Neural progenitor cell (in vitro differentiated cells): ENCODE results near the gene GRP. TPM values are rescaled to one million over a fixed set of nuclear protein-coding genes. Genes with fewer than 3 reads are reported as not detected.

ENCODE experiments used
- DNase-seq: peaks from one replicate; pipeline ENCODE4 v3.0.0-alpha.2; 2016; ENCODE audit warnings: low spot score
- H2AFZ ChIP-seq: fragments of 200-600 bp; sonication (generic); replicated peaks from 2 replicates; pipeline ENCODE4 v1.6.1; 2016; ENCODE audit warnings: antibody characterized with exemption
- H3F3A ChIP-seq: fragments of 200-600 bp; sonication (generic); 2 replicates; pipeline ENCODE4 v1.6.1; 2016; ENCODE audit warnings: antibody characterized with exemption, low read depth
- H3K27ac ChIP-seq: fragments of 200-600 bp; sonication (generic); 2 replicates; pipeline ENCODE4 v1.5.1; 2016; ENCODE audit warnings: mild to moderate bottlenecking
- H3K27me3 ChIP-seq: fragments of 200-600 bp; sonication (generic); 2 replicates; pipeline ENCODE4 v1.6.1; 2016; ENCODE audit warnings: mild to moderate bottlenecking, moderate library complexity
- H3K36me3 ChIP-seq: fragments of 200-600 bp; sonication (generic); 2 replicates; pipeline ENCODE4 v1.5.1; 2016
- H3K4me1 ChIP-seq: fragments of 200-600 bp; sonication (generic); 2 replicates; pipeline ENCODE4 v1.6.1; 2016; ENCODE audit warnings: mixed run types
- H3K4me2 ChIP-seq: fragments of 200-600 bp; sonication (generic); 2 replicates; pipeline ENCODE4 v1.6.1; 2016
- H3K4me3 ChIP-seq: fragments of 200-600 bp; sonication (generic); 2 replicates; pipeline ENCODE4 v1.5.1; 2016
- H3K79me2 ChIP-seq: fragments of 200-600 bp; sonication (generic); 2 replicates; pipeline ENCODE4 v1.6.1; 2016; ENCODE audit warnings: low read depth
- H3K9ac ChIP-seq: fragments of 200-600 bp; sonication (generic); 2 replicates; pipeline ENCODE4 v1.6.1; 2016
- H3K9me3 ChIP-seq: fragments of 200-600 bp; sonication (generic); 2 replicates; pipeline ENCODE4 v1.5.1; 2016; ENCODE audit warnings: low read depth
- H4K20me1 ChIP-seq: fragments of 200-600 bp; sonication (generic); 2 replicates; pipeline ENCODE4 v1.6.1; 2016; ENCODE audit warnings: low read depth
- H3K27ac Mint-ChIP-seq: 3 replicates; pipeline ENCODE4 v1.8.0; 2021; ENCODE audit warnings: mixed read lengths
- H3K27me3 Mint-ChIP-seq: 2 replicates; pipeline ENCODE4 v1.8.0; 2022; ENCODE audit warnings: low read depth, mild to moderate bottlenecking, inconsistent platforms, moderate library complexity, mixed read lengths; ENCODE audit not compliant: insufficient read depth
- H3K36me3 Mint-ChIP-seq: 3 replicates; pipeline ENCODE4 v1.8.0; 2021; ENCODE audit warnings: mixed read lengths
- H3K4me1 Mint-ChIP-seq: 3 replicates; pipeline ENCODE4 v1.8.0; 2021; ENCODE audit warnings: mixed read lengths
- H3K4me3 Mint-ChIP-seq: 3 replicates; pipeline ENCODE4 v1.8.0; 2021; ENCODE audit warnings: mild to moderate bottlenecking, moderate library complexity, mixed read lengths
- H3K9me3 Mint-ChIP-seq: 3 replicates; pipeline ENCODE4 v1.8.0; 2020; ENCODE audit warnings: mixed read lengths
- EZH2 ChIP-seq: fragments of 200-600 bp; sonication (generic); IDR thresholded peaks from 2 replicates; pipeline ENCODE4 v1.6.1; 2017; ENCODE audit warnings: antibody characterized with exemption, mild to moderate bottlenecking, moderate library complexity
- EZH2phosphoT487 ChIP-seq: fragments of 200-600 bp; sonication (generic); IDR thresholded peaks from 2 replicates; pipeline ENCODE4 v1.6.1; 2017; ENCODE audit warnings: antibody characterized with exemption
- total RNA-seq: library from RNA; depleted of rRNA; stranded (reverse); fragments of >200 nt; gene quantifications from 2 replicates; pipeline ENCODE4 v1.2.3, GENCODE V29; 2015; ENCODE audit warnings: low replicate concordance
- TF ChIP-seq, protein P1 (sequence below): fragments of 200-600 bp; sonication (generic); IDR thresholded peaks from 2 replicates; pipeline ENCODE4 v1.5.1; 2017; ENCODE audit warnings: antibody characterized with exemption, mild to moderate bottlenecking

The GRP gene
- total RNA-seq, 1 donor from 2014 or later, result not detected

DNA sequence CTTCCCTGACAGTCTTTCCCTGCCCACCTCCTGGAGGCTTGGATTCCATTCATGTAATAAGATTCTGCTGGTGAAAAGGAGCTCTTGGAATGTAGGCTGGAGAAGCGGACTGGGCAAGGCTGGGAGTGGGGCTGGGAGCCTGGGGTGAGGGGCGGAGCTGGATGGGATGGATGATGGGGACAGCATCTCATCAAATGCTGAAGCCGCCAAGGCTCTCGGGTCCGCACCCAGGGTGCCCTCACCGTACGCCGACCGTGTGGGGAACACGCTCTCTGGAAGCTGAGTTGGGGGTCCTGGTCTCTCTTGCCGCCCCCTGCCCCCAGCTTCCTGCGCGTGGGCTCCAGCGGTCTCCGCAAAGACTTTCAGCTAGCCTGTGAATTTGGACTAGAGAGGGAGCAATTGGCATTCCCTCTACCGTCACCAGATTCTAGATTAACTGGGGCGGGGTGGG lies 44.2 kb downstream of the GRP start:
- H3K4me2 ChIP-seq, result peak overlapping the region; percentile 63
- Mint-ChIP-seq H3K4me1 (peaks cover 13% of the 10 kb centered on the region), H3K27me3 (peaks cover 81% of the 10 kb centered on the region), H3K27ac (no peak overlapping the region), H3K4me3 (no peak overlapping the region), H3K9me3 (peaks cover 13% of the 10 kb centered on the region), H3K36me3 (no peaks in the 10 kb centered on the region)
- no peaks in the 10 kb centered on the region for H3K79me2 ChIP-seq
- peaks cover 6% of the 10 kb centered on the region for H3K36me3 ChIP-seq
- H4K20me1 ChIP-seq, result peaks cover 45% of the 10 kb centered on the region
- peaks cover 97% of the 10 kb centered on the region for H3K27me3 ChIP-seq
- TF ChIP-seq, protein P1, sequence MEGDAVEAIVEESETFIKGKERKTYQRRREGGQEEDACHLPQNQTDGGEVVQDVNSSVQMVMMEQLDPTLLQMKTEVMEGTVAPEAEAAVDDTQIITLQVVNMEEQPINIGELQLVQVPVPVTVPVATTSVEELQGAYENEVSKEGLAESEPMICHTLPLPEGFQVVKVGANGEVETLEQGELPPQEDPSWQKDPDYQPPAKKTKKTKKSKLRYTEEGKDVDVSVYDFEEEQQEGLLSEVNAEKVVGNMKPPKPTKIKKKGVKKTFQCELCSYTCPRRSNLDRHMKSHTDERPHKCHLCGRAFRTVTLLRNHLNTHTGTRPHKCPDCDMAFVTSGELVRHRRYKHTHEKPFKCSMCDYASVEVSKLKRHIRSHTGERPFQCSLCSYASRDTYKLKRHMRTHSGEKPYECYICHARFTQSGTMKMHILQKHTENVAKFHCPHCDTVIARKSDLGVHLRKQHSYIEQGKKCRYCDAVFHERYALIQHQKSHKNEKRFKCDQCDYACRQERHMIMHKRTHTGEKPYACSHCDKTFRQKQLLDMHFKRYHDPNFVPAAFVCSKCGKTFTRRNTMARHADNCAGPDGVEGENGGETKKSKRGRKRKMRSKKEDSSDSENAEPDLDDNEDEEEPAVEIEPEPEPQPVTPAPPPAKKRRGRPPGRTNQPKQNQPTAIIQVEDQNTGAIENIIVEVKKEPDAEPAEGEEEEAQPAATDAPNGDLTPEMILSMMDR, result no peak
- no peak for TF ChIP-seq EZH2
- peak; percentile 66 for TF ChIP-seq EZH2phosphoT487
- H3K9ac ChIP-seq, result no peak overlapping the region
- H3K27ac ChIP-seq, result no peak overlapping the region
- H3K4me1 ChIP-seq, result peaks cover 25% of the 10 kb centered on the region
- H3F3A ChIP-seq, result peaks cover 54% of the 10 kb centered on the region
- peak overlapping the region; percentile 46 for H3K4me3 ChIP-seq
- H2AFZ ChIP-seq, result no peak overlapping the region
- no peaks in the 10 kb centered on the region for H3K9me3 ChIP-seq
- DNase-seq, result peak; percentile 72

DNA sequence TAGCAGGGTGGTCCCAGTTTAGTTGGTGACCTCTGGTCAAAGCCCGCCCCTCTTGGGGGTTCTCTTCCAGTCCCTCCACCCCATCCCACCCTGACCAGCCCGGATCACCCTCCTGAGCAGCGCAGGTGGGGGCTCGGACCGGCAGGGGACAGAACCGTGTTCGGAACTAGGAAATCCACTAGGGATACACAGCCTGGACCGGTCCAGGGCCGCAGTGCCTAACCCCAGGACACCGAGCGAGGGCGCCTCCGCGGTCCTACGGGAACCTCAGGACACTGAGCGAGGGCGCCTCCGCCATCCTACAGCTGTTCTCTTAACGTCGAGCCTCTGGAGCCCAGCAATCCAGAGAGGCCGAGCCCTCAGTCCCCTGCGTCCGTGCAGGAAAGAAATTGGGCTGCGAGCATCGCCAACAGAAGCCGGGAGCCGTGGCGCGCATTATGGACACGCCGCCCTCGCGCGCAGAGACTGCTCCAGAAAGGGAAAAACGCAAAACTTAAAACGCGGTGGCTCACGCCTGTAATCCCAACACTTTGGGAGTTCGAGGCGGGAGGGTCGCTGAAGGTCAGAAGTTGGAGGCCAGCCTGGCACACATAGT lies 44.8 kb downstream of the GRP start:
- Mint-ChIP-seq H3K27ac (no peak overlapping the region), H3K27me3 (peaks cover 81% of the 10 kb centered on the region), H3K36me3 (no peaks in the 10 kb centered on the region), H3K9me3 (peaks cover 11% of the 10 kb centered on the region), H3K4me3 (peak overlapping the region; percentile 41), H3K4me1 (peaks cover 15% of the 10 kb centered on the region)
- Histone ChIP-seq H2AFZ (no peak overlapping the region), H3K27ac (no peak overlapping the region), H3K4me1 (peaks cover 28% of the 10 kb centered on the region), H4K20me1 (peaks cover 49% of the 10 kb centered on the region), H3K9ac (no peak overlapping the region), H3K4me2 (peak overlapping the region; percentile 63), H3K27me3 (peaks cover 97% of the 10 kb centered on the region), H3K79me2 (peaks cover 5% of the 10 kb centered on the region), H3K4me3 (peak overlapping the region; percentile 46), H3F3A (peaks cover 57% of the 10 kb centered on the region), H3K9me3 (no peaks in the 10 kb centered on the region), H3K36me3 (peaks cover 8% of the 10 kb centered on the region)
- DNase-seq, result peak; percentile 68
- TF ChIP-seq EZH2, result peak; percentile 90
- TF ChIP-seq EZH2phosphoT487, result peak; percentile 53
- TF ChIP-seq, protein P1, result peak; percentile 37

DNA sequence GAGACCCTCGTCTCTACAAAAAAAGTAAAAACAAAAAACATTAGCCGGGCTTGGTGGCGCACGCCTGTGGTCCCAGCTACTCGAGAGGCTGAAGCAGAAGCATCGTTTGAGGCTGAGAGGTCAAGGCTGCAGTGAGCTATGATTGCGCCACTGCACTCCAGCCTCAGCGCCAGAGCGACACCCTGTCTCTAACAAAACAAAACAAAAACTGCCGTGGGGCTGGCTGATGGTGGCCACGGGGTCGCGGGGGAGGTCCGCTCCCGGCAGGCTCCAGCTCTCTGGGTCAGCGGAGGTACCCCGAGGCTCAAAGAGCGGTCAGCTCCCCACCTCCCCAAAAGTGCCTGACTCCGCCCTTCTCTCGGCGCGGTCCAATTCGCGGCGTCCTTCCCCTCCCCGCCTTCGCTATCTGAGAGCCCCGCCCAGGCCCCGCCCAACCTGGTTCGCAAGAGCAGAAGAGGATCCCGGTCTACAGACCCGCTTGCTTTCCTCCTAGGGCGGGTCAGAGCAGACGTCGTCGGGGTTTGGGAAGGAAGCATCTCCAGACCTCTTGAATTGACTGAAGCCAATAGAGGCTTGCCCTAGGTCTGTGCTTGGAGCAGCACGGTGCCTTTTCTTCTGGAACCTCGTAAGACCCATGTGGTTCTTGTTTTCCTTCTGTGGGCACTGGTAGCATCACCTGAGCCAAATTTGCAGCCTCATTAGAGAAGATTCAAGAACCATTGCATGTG lies 45.5 kb downstream of the GRP start:
- H3K4me3 Mint-ChIP-seq, result peak overlapping the region; percentile 41
- peaks cover 9% of the 10 kb centered on the region for H3K9me3 Mint-ChIP-seq
- no peak overlapping the region for H3K27ac Mint-ChIP-seq
- H3K9ac ChIP-seq, result no peak overlapping the region
- H3K27ac ChIP-seq, result no peak overlapping the region
- no peak overlapping the region for H2AFZ ChIP-seq
- H4K20me1 ChIP-seq, result peaks cover 56% of the 10 kb centered on the region
- no peaks in the 10 kb centered on the region for H3K9me3 ChIP-seq
- peak overlapping the region; percentile 63 for H3K4me2 ChIP-seq
- peaks cover 35% of the 10 kb centered on the region for H3K4me1 ChIP-seq
- peaks cover 17% of the 10 kb centered on the region for H3K4me1 Mint-ChIP-seq
- H3K27me3 ChIP-seq, result peaks cover 97% of the 10 kb centered on the region
- peaks cover 82% of the 10 kb centered on the region for H3K27me3 Mint-ChIP-seq
- peak overlapping the region; percentile 46 for H3K4me3 ChIP-seq
- DNase-seq, result peak; percentile 88
- H3K36me3 Mint-ChIP-seq, result no peaks in the 10 kb centered on the region
- H3K36me3 ChIP-seq, result peaks cover 14% of the 10 kb centered on the region
- TF ChIP-seq EZH2, result peak; percentile 78
- TF ChIP-seq, protein P1, result no peak
- peaks cover 63% of the 10 kb centered on the region for H3F3A ChIP-seq
- H3K79me2 ChIP-seq, result peaks cover 12% of the 10 kb centered on the region
